Measurements from ENCODE around the gene ATP2B2.
"Not testable (repeated sequence)": the region's sequence is repeated elsewhere in the genome, so short reads cannot be mapped to it uniquely, and the experiment has no call there.

The ATP2B2 gene

DNA sequence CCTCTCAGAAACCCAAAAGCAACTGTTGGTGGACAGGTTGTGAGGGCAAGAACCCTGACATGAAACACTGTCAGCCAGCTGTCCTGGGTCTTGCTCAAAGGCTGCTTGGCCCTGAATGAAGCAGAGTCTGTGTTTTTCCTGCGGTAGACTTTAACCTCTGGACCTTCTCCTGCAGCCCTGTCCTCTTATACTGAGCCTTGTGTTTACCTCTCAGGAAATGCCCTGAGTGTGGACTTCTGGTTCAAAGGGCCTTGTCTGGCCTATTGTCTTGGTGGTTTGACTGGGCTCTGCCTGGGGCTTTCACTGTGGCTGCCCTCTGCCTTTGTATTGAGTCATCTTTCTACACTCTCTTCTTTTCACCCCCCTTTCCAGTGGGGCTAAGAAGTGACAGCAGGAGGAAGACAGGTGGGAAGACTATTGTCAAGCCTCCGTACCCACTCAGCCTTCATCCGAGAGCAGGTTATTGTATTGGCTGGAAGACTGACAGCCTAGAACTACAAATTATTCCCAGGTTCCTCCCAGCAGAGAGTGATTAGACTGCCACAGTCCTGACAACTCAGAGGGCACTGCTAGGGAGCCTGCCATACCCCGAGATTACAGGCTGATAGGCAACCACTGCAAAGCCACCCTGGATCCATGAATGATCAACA is 187.9 kb downstream of the ATP2B2 start:
- no peak for DNase-seq

DNA sequence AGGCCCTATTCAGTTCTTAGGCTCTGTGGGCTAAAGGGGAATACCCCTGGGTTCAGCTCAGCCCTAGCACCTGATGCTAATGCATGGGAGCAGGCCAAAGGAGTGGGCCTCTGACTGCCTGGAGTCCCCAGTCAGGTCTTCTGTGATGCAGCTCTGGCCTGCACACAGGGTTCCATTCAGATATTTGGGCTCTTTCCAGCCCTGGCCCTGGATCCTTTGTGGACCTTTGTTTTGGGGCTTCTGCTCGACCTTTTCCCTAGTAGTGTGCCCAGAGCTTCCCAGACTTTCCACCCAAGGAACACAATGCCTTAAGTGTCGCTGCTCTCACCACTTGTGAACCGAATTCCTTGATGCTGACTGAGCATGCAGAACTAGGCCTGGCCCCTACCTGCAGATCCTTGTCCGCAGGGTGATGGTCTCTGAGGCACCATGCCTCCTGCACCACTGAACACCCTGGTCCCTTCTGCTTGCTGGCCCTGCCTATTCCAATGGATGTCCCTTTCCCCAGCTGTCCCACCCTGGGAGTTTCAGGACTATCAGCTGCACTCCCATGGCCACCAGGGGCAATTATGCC is 189.5 kb downstream of the ATP2B2 start:
- no peak for DNase-seq

DNA sequence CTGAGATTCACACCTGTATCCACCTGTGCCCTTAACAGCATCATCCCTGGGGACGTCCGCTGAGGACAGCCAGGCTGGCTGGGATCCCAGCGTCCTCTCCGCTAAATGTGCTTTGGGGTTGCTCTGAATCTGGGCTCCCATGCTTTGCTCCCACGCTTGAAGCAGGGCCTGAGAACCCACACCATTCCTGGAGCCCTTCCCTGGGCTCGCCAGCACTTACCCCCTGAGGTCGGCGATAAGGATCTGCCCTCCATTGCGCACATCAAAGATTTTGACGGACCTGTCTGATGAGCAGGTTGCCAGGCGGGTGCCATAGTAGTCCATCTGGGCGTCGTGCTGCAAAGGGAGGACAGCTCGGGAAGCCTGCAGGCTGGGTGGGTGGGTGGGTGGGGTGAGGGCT is 190.3 kb downstream of the ATP2B2 start:
- DNase-seq, result no peak

DNA sequence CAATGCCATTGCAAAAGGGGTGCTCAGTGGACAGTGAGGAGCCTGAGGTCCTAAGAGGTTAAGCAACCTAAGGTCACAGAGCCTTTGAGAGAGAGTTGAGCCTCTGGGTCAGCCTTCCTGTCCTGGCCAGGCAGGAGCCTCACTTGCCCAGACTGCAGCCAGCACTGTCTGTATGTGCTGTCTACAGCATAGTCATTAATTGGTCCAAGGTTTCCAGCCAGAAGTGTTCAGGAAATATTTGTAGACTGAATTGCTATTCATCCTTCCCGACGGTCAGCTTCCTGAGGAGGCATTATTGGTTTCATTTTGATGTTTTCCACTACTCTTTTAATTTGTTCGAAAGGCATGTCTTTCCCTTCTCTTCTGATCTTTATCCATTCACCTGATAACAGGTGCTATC is 192.5 kb downstream of the ATP2B2 start:
- DNase-seq, result no peak

DNA sequence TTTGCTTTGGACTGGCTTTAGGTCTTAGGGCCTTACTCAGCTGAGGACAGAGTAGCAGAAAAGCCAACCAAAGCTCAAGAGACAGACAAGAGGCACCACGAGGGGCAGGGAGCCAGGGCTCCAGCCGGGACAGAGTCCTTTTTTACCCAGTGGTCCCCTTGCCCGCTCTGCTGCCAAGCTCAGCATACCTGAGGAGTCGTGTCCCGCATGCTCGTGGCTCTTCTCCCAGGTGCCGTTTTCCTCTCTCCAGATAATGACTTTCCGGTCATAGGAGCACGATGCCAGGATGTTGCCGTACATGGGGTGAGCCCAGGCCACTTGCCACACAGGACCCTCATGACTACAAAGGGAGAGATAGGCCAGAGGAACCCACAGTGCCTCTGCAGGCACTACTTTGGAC is 193.0 kb downstream of the ATP2B2 start:
- no peak for DNase-seq

DNA sequence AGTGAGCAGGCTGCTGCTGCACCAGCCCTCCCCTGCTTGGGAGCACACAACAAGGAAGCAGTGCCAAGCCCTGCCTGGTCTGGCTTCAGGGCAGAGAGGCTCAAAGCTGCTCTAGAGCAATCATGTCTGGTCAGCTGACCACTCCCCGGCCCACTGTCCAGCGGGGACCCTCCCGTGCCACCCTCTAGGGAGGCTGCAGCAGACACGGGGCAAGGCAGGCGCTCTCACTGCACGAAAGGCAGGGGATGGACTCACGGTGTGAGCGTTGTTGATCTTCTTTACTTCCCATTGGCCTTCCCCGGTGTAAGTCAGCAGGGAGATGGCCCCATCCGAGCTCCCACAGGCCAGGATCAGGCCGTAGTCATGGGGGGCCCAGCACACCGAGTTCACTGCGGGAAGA is 193.7 kb downstream of the ATP2B2 start:
- DNase-seq, result no peak

DNA sequence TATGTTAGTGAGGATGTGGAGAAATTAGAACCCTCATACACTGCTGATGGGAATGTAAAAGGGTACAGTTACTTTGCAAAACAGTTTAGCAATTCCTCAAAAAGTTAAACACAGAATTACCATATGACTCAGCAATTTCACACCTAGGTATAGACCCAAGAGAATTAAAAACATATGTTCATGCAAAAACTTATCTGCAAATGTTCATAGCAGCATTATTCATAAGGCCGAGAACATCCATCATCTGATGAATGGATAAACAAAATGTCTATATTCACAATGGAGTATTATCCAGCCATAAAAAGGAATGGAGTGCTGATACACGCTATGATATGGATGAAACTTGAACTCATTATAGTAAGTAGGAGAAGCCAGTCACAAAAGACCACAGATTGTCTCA is 194.8 kb downstream of the ATP2B2 start:
- no peak for DNase-seq

DNA sequence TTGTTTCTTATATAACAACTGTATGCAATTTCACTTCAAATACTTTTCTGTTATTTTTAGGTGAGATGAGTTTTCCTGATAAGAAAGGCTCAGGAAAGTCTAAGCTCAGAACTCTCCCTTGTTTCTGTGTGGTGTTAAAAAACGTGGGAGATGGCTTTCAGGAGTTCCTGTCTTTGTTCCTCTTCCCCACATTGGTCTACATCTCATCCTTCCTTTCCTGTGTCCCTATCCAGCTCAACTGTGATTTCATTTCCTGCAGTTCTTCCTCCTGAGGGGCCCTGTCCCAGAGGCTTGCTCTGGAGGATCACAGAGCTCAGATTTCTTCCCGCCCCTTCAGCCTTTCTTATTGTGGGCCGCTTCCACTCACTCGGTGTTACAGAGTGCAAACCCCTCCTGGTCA is 195.7 kb downstream of the ATP2B2 start:
- DNase-seq, result no peak

DNA sequence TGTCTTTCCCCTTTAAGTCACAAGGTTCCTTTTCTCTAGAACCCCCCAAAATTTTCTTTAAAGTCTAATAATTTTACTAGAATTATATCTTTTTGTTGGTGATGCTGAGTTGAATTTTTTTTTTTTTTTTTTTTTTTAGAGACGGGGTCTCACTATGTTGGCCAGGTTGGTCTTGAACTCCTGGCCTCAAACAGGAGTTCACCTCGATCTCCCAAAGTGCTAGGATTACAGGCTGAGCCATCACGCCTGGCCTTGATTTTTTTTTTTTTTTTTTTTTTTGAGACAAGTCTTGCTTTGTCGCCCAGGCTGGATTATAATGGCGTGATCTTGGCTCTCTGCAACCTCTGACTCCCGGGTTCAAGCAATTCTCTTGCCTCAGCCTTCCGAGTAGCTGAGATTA is 196.7 kb downstream of the ATP2B2 start:
- no peak for DNase-seq

DNA sequence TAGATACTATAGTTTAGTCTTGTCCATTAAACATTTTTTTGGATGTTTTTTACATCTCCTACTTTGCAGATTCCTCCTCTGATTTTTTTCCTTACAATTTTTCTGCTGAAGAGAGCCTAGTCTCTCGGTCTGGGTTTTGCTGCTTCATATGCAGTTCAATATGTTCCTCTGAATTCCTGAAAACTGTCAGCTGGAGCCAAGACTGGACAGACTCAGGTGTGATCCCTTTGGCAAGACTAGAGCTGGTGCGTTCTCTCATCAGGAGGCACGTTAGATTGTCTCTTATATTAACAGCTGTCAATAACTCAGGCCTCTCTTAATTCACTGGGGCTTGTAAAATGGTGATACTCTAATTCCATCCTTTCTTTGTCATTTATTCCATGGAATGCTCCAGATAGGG is 199.2 kb downstream of the ATP2B2 start:
- no peak for DNase-seq

DNA sequence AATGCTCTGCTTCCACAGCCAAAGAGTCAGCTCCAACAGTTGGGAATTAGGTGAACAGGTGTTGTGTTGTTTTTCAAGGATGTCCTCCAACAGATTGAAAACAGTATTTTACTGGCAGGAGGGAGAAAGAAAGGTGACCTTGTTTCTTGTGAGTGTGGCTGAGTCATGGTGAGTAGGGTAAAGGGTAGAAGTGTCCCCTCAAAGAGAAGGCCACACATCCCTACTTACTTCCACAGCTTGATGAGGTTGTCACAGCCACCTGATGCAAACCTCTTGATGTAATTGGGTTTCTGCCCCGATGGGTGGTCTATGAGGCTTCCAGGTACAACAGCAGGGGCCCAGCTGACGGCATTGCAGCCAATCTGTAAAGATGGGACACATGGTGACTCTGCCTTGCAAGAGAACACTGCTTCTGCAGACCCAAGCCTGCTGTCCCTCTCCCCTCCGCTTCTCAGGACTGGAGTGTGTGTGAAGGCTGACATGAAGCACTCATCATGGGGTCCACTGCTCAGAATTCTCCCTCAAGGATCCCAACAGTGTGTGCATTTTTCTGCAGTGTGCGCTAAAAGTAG is 200.0 kb downstream of the ATP2B2 start:
- DNase-seq, result no peak

DNA sequence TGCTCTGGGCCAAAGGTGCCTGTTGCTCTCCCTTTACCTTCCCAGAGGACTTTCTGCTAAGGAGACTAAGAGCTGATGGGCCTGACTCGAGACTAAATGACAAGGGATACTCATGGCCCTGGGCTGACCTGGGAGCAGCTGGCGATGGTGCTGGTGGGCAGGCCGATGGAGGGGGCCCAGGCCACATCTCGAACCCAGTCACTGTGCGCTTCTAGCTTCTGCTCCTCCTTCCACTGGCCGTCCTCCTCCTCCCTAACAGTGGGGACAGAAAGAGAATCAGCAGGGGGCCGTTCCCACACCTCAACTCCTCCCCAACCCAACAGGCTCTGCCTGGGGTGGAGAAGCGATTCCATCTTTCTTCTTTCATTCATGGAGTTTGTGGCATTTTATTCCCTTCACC is 200.5 kb downstream of the ATP2B2 start:
- no peak for DNase-seq

DNA sequence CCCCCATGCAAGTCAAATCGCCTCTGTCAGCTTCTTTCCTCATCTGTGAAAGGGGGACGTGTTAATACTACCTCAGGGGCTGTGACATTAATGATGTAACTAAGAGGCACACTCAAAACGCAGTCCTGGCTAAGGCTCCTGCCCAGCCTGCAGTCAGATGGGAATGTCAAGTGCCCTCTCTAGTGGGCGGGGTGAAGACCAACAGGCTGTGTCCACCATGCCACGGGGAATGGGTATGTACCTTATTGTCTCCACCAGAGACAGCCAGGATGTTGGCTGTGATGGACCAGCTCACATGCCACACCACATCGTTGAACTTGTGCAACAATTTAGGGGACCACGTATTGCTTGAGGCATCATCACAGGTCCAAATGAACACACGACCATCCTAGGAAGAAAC is 201.6 kb downstream of the ATP2B2 start:
- no peak for DNase-seq

DNA sequence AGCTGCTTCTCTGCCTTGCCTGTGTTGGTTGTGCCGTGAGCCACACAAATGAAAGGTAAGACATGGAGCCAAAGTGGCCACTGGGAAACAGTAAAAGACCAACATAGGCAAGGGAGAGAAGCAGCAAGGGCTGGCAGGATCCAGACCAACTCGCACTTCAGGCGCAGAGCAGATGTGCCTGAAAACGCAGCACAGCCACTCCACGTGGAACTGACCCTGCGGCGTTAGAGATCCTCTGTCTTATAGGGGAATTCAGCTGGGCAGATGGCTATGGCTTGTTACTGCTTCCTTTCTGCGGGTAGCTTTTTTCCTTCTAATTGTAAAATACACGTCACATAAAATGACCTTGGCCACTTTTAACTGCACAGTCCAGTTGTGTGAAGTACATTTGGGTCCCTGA is 202.3 kb downstream of the ATP2B2 start:
- no peak for DNase-seq

DNA sequence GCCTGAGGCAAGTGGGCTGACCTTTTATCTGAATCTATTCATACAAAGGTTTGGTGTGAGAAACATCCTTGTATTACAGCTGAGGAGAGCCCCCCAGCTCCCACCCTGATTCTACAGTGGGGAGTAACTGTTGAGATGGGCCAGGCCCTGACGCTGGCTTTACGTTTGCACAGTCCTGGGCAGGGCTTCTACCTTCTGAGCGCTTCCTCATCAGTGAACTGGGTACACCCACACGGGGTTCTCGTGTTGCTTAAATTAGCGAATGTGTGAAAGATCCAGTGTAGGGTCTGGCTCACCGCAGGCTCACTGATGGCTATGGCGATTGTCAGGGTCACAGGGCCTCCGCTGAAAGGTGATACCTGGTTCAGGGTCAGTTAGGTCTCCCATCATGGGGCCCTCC is 205.3 kb downstream of the ATP2B2 start:
- DNase-seq, result no peak

DNA sequence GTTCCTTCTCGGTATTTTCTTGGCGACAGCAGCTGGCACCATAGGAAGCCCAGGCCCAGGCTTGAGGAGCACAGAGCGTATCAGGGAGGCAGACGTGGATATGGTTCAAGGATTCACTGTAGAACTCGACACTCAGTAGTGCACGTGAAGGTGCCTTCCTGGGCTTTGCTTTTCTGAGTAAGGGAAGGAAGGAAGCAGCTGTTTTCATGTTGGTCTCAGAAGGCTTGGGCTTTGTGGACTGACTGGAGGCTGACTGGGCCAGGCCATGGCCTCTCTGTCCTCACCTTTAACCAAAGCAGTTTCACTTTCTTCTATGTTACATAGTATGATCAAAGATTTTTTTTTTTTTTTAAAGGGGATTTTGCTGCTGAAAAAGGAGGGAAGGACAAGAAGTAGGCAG is 205.7 kb downstream of the ATP2B2 start:
- DNase-seq, result no peak

DNA sequence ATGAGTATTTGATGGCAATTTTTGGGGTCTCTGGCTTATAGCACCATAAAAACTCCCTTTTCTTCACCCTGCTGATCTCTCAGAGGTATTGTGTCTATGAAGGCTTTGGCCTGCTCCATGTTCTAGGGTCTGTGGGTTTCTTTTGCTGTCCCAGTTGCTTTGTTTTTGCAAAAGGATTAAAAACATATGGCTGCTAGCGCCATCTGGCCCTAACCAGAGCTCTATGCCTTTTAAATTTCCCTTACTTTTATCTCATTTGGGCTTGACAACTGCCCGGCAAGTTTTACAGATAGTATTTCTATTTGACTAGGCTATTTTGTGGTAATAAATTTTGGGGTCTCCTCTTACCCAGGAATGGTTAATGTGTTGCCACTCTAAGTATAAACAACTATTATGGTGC is 206.2 kb downstream of the ATP2B2 start:
- DNase-seq, result no peak

DNA sequence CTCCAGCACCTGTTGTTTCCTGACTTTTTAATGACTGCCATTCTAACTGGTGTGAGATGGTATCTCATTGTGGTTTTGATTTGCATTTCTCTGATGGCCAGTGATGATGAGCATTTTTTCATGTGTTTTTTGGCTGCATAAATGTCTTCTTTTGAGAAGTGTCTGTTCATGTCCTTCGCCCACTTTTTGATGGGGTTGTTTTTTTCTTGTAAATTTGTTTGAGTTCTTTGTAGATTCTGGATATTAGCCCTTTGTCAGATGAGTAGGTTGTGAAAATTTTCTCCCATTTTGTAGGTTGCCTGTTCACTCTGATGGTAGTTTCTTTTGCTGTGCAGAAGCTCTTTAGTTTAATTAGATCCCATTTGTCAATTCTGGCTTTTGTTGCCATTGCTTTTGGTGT is 207.3 kb downstream of the ATP2B2 start:
- not testable (repeated sequence) for DNase-seq

DNA sequence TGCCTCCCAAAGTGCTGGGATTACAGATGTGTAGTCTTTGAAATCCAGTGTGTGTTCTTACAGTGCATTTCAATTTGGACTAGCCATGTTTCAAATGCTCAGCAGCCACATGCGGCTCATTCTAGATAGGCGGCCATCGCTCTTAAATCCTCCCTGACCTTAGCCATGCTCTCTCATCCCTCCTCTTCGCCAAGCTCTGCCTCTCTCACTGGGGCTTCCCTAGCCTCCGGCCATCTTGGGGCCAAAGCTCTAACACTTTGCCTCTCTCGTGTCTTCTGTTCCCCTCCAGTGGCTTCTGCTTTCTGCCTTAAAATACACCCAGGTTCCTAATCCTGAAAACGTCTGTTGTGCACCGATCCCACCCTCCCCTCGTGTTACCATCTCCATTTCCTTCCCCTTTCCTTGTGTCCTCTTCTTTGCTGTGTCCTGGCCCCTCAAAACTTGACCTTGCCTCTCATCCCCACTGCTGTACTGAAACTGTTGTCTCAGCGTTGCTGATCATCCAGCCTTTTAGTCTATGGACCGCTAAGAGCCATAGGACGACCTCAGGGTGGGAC is 211.3 kb downstream of the ATP2B2 start:
- DNase-seq, result no peak

DNA sequence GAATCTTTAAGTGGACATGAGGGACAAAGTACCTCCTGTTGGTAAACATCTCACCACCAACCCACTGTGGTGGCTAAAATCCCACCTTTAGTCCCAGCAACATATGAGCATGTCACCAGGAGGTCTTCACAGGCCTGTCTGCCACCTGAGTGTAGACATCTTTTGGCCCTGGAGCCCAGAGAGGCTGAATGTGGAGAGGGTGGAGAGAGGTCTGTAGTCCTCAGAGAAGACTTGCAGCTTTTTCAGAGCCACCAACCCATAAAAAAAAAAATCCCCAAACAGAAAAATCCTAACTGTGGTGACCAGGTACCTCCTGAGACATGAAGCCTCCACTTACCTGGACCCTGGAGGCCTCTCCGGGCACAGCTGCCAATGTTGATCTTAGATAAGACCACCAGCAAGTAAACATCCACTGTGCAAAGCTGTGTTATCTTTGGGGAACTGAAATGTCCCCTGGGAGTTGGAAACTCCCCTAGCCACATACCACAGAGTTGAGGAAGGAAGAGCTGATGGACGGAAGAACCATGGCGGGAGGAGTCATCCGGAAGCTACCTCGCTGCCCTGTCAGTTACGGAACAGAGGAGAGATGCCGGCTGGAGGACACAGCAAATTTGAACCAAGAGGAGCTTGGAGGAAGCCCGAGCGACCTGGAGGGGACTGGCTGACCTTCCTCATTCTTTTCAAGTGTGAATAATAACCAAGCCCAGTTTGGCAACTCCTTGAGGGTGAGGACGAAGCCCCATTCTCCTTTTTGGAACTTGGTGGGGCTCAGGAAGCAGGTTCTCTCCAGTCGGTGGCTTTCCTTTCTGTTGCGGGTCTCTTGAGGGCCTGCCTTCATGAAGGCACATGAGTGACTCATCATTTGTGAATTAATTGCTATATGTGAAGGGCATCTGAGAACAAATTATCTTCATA is 212.6 kb downstream of the ATP2B2 start, which contains the start of gene GHRL:
TSS of gene GHRL (minus strand) at position 443 of the 915 bp plus-strand sequence. CDS start 2,767 bp downstream, outside the sequence.
- DNase-seq, result no peak

DNA sequence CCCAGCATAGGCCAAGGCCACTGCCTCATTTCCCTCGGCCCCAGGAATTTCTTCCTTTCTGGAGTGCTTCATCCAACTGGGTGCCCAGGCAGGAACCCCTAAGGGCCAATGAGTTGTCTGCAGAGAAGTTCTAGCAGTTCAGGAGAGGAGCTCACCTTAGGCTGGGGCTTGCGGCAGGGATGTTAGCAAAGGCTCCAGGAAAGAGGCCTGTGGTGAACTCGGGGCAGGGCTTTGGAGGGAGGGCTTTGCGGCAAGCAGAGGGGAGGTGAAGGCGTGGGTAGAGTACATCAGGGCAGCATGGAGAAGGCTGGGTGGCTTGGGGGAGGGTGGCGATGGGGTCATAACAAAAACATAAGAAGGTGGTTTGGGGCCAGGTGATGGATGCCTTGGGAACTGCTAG is 213.7 kb downstream of the ATP2B2 start:
- DNase-seq, result no peak

DNA sequence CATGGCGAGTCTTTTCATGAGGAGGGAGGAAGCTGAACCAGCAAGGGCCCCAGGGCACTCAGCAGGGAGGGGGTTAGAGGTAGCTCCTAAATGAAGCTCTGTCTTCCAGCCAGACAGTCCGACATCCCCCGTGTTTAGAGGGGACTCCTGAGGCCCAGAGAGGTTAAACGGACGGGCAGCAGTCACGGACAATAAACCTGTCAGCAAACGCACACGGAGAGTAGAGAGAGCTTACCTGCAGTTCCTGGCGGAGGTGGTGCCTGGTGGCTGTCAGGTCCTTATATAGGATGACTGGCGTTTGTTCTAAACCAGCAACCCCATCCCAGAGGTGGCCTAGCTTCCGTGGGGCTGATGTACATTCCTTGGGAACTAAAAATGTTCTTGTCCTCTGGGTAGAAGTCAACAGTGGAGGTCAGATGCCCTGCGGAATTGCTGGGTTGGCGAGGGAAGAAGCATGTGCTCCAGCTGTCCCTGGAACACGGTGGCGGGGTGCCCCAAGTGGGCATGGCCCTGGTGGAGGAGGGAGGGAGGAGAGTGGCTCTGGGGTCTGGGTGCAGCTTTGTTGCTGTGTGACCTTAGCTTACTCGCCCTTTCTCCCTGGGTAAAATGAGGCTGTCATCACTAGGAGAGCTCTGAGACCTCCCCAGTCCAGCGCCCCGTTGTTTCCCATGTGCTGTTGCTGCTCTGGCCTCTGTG is 214.8 kb downstream of the ATP2B2 start:
- DNase-seq, result no peak

Measured in GOT3 (cell line).